Measurements from ENCODE around the gene FAM162A.

Gene FAM162A

GRCh38 chr3:122403489-122403888, 19.5 kb downstream of the FAM162A start:
- WGBS, 2 experiments (ENCODE audit: insufficient coverage in 2 of 2) = 92 to 93% methylated on average over 6 of the region's 6 CpGs
- Histone ChIP-seq H3K9me3 (ENCODE audit: control insufficient read depth, low read length) (no peaks in the 10 kb centered on the region), H3K36me3 (ENCODE audit: control insufficient read depth, insufficient read depth, low read length) (peaks cover 6% of the 10 kb centered on the region), H3K4me3 (ENCODE audit: extremely low read depth, insufficient read depth, low read length, poor library complexity, severe bottlenecking) (no peak overlapping the region), H3K27ac (ENCODE audit: low read depth, low read length, severe bottlenecking) (peak overlapping the region; percentile 41), H3K4me1 (ENCODE audit: control insufficient read depth, insufficient read depth, low read length, poor library complexity, severe bottlenecking) (peaks cover 9% of the 10 kb centered on the region)

- no peak overlapping the region for H3K27ac ChIP-seq (ENCODE audit: low read depth, low read length, severe bottlenecking)
- WGBS, 2 experiments (ENCODE audit: insufficient coverage in 2 of 2) = 94 to 100% methylated on average over 2 to 3 of the region's 3 CpGs
These were observed 21.0 kb downstream of the FAM162A start for GRCh38 chr3:122405015-122405414.

DNA sequence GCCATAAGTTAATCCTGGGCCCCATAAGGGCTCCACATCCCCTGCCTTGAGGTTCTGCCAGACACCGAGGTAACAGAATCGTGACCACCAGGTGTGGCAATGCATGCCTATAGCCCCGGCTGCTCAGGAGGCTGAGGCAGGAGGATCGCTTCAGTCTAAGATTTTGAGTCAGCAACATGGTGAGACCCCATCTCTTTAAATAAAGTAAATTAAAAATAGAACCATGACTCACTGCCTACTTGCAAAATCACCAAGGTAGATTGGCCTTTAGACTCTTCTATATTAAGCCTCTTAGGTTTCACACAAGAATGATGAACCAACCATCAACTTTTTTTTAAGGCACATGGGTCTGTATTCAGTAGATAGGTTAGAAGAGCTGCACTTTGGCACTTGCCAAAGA, 22.2 kb downstream of the FAM162A start:
- 92 to 100% methylated on average over 2 to 3 of the region's 4 CpGs for WGBS, 2 experiments (ENCODE audit: insufficient coverage in 2 of 2)
- Histone ChIP-seq H3K27ac (ENCODE audit: low read depth, low read length, severe bottlenecking) (no peak overlapping the region), H3K9me3 (ENCODE audit: control insufficient read depth, low read length) (no peaks in the 10 kb centered on the region), H3K36me3 (ENCODE audit: control insufficient read depth, insufficient read depth, low read length) (peaks cover 6% of the 10 kb centered on the region), H3K4me1 (ENCODE audit: control insufficient read depth, insufficient read depth, low read length, poor library complexity, severe bottlenecking) (peaks cover 9% of the 10 kb centered on the region), H3K4me3 (ENCODE audit: extremely low read depth, insufficient read depth, low read length, poor library complexity, severe bottlenecking) (no peak overlapping the region)

More at GRCh38 chr3:122405015-122405414, 21.0 kb downstream of the FAM162A start:
- peaks cover 6% of the 10 kb centered on the region for H3K36me3 ChIP-seq (ENCODE audit: control insufficient read depth, insufficient read depth, low read length)
- H3K9me3 ChIP-seq (ENCODE audit: control insufficient read depth, low read length) = no peaks in the 10 kb centered on the region
- H3K4me3 ChIP-seq (ENCODE audit: extremely low read depth, insufficient read depth, low read length, poor library complexity, severe bottlenecking) = no peak overlapping the region
- peaks cover 9% of the 10 kb centered on the region for H3K4me1 ChIP-seq (ENCODE audit: control insufficient read depth, insufficient read depth, low read length, poor library complexity, severe bottlenecking)

GRCh38 chr3:122407946-122408345, 24.0 kb downstream of the FAM162A start:
- Histone ChIP-seq H3K4me1 (ENCODE audit: control insufficient read depth, insufficient read depth, low read length, poor library complexity, severe bottlenecking) (peaks cover 9% of the 10 kb centered on the region), H3K4me3 (ENCODE audit: extremely low read depth, insufficient read depth, low read length, poor library complexity, severe bottlenecking) (no peak overlapping the region), H3K9me3 (ENCODE audit: control insufficient read depth, low read length) (no peaks in the 10 kb centered on the region), H3K36me3 (ENCODE audit: control insufficient read depth, insufficient read depth, low read length) (peaks cover 6% of the 10 kb centered on the region), H3K27ac (ENCODE audit: low read depth, low read length, severe bottlenecking) (no peak overlapping the region)
- 83% methylated on average over 1 of the region's 1 CpG; no CpG with 5 or more reads in 1 of the 2 experiments for WGBS, 2 experiments (ENCODE audit: insufficient coverage in 2 of 2)

GRCh38 chr3:122409446-122409845, 25.5 kb downstream of the FAM162A start:
- Histone ChIP-seq H3K9me3 (ENCODE audit: control insufficient read depth, low read length) (no peaks in the 10 kb centered on the region), H3K36me3 (ENCODE audit: control insufficient read depth, insufficient read depth, low read length) (peaks cover 6% of the 10 kb centered on the region), H3K27ac (ENCODE audit: low read depth, low read length, severe bottlenecking) (no peak overlapping the region), H3K4me1 (ENCODE audit: control insufficient read depth, insufficient read depth, low read length, poor library complexity, severe bottlenecking) (no peaks in the 10 kb centered on the region), H3K4me3 (ENCODE audit: extremely low read depth, insufficient read depth, low read length, poor library complexity, severe bottlenecking) (no peak overlapping the region)
- WGBS, 2 experiments (ENCODE audit: insufficient coverage in 2 of 2) = 92 to 95% methylated on average over 6 of the region's 6 CpGs

- Histone ChIP-seq H3K4me3 (ENCODE audit: extremely low read depth, insufficient read depth, low read length, poor library complexity, severe bottlenecking) (no peak overlapping the region), H3K27ac (ENCODE audit: low read depth, low read length, severe bottlenecking) (no peak overlapping the region), H3K4me1 (ENCODE audit: control insufficient read depth, insufficient read depth, low read length, poor library complexity, severe bottlenecking) (no peaks in the 10 kb centered on the region), H3K36me3 (ENCODE audit: control insufficient read depth, insufficient read depth, low read length) (peaks cover 6% of the 10 kb centered on the region), H3K9me3 (ENCODE audit: control insufficient read depth, low read length) (no peaks in the 10 kb centered on the region)
- no CpG with 5 or more reads among the region's 4 CpGs for WGBS, 2 experiments (ENCODE audit: insufficient coverage in 2 of 2)
These were observed 26.1 kb downstream of the FAM162A start for GRCh38 chr3:122410111-122410510.

- no peak overlapping the region for H3K27ac ChIP-seq (ENCODE audit: low read depth, low read length, severe bottlenecking)
- H3K9me3 ChIP-seq (ENCODE audit: control insufficient read depth, low read length) = no peaks in the 10 kb centered on the region
- 95 to 100% methylated on average over 3 to 5 of the region's 6 CpGs for WGBS, 2 experiments (ENCODE audit: insufficient coverage in 2 of 2)
- H3K36me3 ChIP-seq (ENCODE audit: control insufficient read depth, insufficient read depth, low read length) = peaks cover 6% of the 10 kb centered on the region
- no peaks in the 10 kb centered on the region for H3K4me1 ChIP-seq (ENCODE audit: control insufficient read depth, insufficient read depth, low read length, poor library complexity, severe bottlenecking)
- H3K4me3 ChIP-seq (ENCODE audit: extremely low read depth, insufficient read depth, low read length, poor library complexity, severe bottlenecking) = no peak overlapping the region
These were observed 26.7 kb downstream of the FAM162A start for GRCh38 chr3:122410639-122411038.

DNA sequence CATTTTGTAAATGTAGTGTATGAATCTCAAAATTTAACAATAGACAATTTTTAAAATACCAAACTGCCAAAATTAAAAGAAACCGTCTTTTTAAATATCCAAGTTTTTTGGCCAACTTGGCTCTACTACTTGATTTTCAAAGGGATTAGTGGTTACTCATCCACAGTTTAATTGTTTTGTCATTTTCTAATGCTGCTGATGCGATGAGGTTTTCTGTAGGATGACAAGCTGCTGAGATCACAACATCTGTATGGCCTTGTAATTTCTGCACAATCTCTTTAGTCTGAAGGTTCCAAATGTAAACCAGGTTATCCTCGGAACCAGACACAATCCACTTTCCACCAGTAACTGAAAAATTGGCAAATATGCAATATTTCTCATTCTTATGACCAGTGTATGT, 30.4 kb downstream of the FAM162A start:
- Histone ChIP-seq H3K36me3 (ENCODE audit: control insufficient read depth, insufficient read depth, low read length) (no peaks in the 10 kb centered on the region), H3K27ac (ENCODE audit: low read depth, low read length, severe bottlenecking) (no peak overlapping the region), H3K9me3 (ENCODE audit: control insufficient read depth, low read length) (no peaks in the 10 kb centered on the region), H3K4me1 (ENCODE audit: control insufficient read depth, insufficient read depth, low read length, poor library complexity, severe bottlenecking) (no peaks in the 10 kb centered on the region), H3K4me3 (ENCODE audit: extremely low read depth, insufficient read depth, low read length, poor library complexity, severe bottlenecking) (no peak overlapping the region)
- 94 to 100% methylated on average over 1 to 3 of the region's 3 CpGs for WGBS, 2 experiments (ENCODE audit: insufficient coverage in 2 of 2)

- no peaks in the 10 kb centered on the region for H3K36me3 ChIP-seq (ENCODE audit: control insufficient read depth, insufficient read depth, low read length)
- no peaks in the 10 kb centered on the region for H3K4me1 ChIP-seq (ENCODE audit: control insufficient read depth, insufficient read depth, low read length, poor library complexity, severe bottlenecking)
- WGBS, 2 experiments (ENCODE audit: insufficient coverage in 2 of 2) = 28 to 29% methylated on average over 10 of the region's 10 CpGs
- peak overlapping the region; percentile 55 for H3K27ac ChIP-seq (ENCODE audit: low read depth, low read length, severe bottlenecking)
- peak overlapping the region; percentile 95 for H3K4me3 ChIP-seq (ENCODE audit: extremely low read depth, insufficient read depth, low read length, poor library complexity, severe bottlenecking)
- H3K9me3 ChIP-seq (ENCODE audit: control insufficient read depth, low read length) = no peaks in the 10 kb centered on the region
These were observed 31.2 kb downstream of the FAM162A start for GRCh38 chr3:122415104-122415744.

- Histone ChIP-seq H3K36me3 (ENCODE audit: control insufficient read depth, insufficient read depth, low read length) (no peaks in the 10 kb centered on the region), H3K9me3 (ENCODE audit: control insufficient read depth, low read length) (no peaks in the 10 kb centered on the region)
- 0% methylated on average over 38 to 43 of the region's 48 CpGs for WGBS, 2 experiments (ENCODE audit: insufficient coverage in 2 of 2)
These were observed 32.0 kb downstream of the FAM162A start, which contains the start of gene WDR5B for GRCh38 chr3:122415762-122416654. Gene WDR5B, minus strand, starts transcription at chr3:122416062. Its CDS starts 534 bp downstream, at chr3:122415528.

More at GRCh38 chr3:122415762-122416654, 32.0 kb downstream of the FAM162A start, which contains the start of gene WDR5B:
- H3K4me3 ChIP-seq (ENCODE audit: extremely low read depth, insufficient read depth, low read length, poor library complexity, severe bottlenecking) = peak within 1 kb of the TSS; percentile 95
- H3K27ac ChIP-seq (ENCODE audit: low read depth, low read length, severe bottlenecking) = peak within 1 kb of the TSS; percentile 89
- H3K4me1 ChIP-seq (ENCODE audit: control insufficient read depth, insufficient read depth, low read length, poor library complexity, severe bottlenecking) = no peaks in the 10 kb centered on the region

Data from mesodermal cell (in vitro differentiated cells).